HCT116 (cell line): ENCODE measurements around the gene KRT15. TPM values are rescaled to one million over a fixed set of nuclear protein-coding genes. Genes with fewer than 3 reads are reported as not detected.

ENCODE experiments used
- ATAC-seq: fragments of 200-7000 bp; cut with Tn5 transposase; 2 replicates; pipeline ENCODE4 v1.9.1; 2020; ENCODE audit warnings: mild to moderate bottlenecking, moderate library complexity
- BruUV-seq: library from RNA; stranded (reverse); fragments of 400-500 nt; replicated peaks from 2 replicates; lab custom pipeline; 2021; lab: Mats Ljungman, UMichigan
- CTCF ChIA-PET: fragments of 300-600 bp; sonication (Branson Sonifier 250); formaldehyde crosslinking; loops from one replicate; lab custom pipeline; 2021; ENCODE audit warnings: antibody characterized with exemption; lab: Charles Lee
- POLR2A ChIA-PET: fragments of 300-600, 350-600 bp; sonication (Branson Sonifier 250); formaldehyde crosslinking; loops from one replicate; lab custom pipeline; 2021; ENCODE audit warnings: antibody characterized with exemption; lab: Charles Lee
- RAD21 ChIA-PET, 2 experiments: fragments of 300-600 bp; sonication (Branson Sonifier 250); formaldehyde crosslinking; loops; one replicate each; lab custom pipeline; 2023; ENCODE audit warnings: low total read pairs in 2 of 2; ENCODE audit not compliant: uncharacterized antibody in 2 of 2, unreplicated experiment in 2 of 2, low non-redundant PET in 1 of 2; lab: Charles Lee
- DNase-seq: peaks from one replicate; pipeline ENCODE4 v3.0.0-alpha.2; 2010; ENCODE audit warnings: low read depth, low spot score
- H2AFZ ChIP-seq: fragments of 200-600 bp; shearing (Covaris generic), sonication (generic); 2 replicates; pipeline ENCODE4 v1.6.1; 2017; ENCODE audit warnings: low read depth, mixed run types, mixed read lengths, antibody characterized with exemption, low read length; ENCODE audit not compliant: poor library complexity, severe bottlenecking
- H3K27ac ChIP-seq: 2 replicates; pipeline ENCODE4 v1.5.1; 2012; ENCODE audit warnings: low read depth, low read length
- H3K27me3 ChIP-seq: fragments of 200-600 bp; sonication (generic); 2 replicates; pipeline ENCODE4 v1.6.1; 2016; ENCODE audit warnings: mixed run types, low read length, mixed read lengths; ENCODE audit not compliant: insufficient read depth
- H3K36me3 ChIP-seq, 2 experiments: fragments of 200-500 bp in 1 of 2; fragments of 200-600 bp in 1 of 2; sonication (Bioruptor generic) in 1 of 2; sonication (generic) in 1 of 2; 2 replicates each; pipeline versions ENCODE4 v1.5.1 to v1.6.1; 2014 to 2016; ENCODE audit warnings: low read length in 2 of 2, inconsistent platforms in 1 of 2, mixed read lengths in 1 of 2, mixed run types in 1 of 2; ENCODE audit not compliant: insufficient read depth in 2 of 2, control insufficient read depth in 1 of 2
- H3K4me1 ChIP-seq, 2 experiments: fragments of 200-600 bp in 1 of 2; sonication (generic) in 1 of 2; 2 replicates each; pipeline versions ENCODE4 v1.5.1 to v1.6.1; 2012 to 2017; ENCODE audit warnings: low read length in 2 of 2, inconsistent platforms in 1 of 2, mild to moderate bottlenecking in 1 of 2, mixed read lengths in 1 of 2, mixed run types in 1 of 2, moderate library complexity in 1 of 2; ENCODE audit not compliant: insufficient read depth in 2 of 2, control insufficient read depth in 1 of 2
- H3K4me2 ChIP-seq: fragments of 200-600 bp; sonication (generic); 2 replicates; pipeline ENCODE4 v1.6.1; 2017; ENCODE audit warnings: mixed run types, low read length, mixed read lengths
- H3K4me3 ChIP-seq, 2 experiments: fragments of 200-600 bp in 1 of 2; sonication (generic) in 1 of 2; replicated peaks in 1 of 2; 2 replicates each; pipeline ENCODE4 v1.5.1; 2011 to 2016; ENCODE audit warnings: low read length in 2 of 2, control low read depth in 1 of 2, low read depth in 1 of 2, mild to moderate bottlenecking in 1 of 2, mixed read lengths in 1 of 2, mixed run types in 1 of 2
- H3K79me2 ChIP-seq: fragments of 200-600 bp; sonication (generic); 2 replicates; pipeline ENCODE4 v1.6.1; 2017; ENCODE audit warnings: mild to moderate bottlenecking, mixed run types, low read length, moderate library complexity, mixed read lengths; ENCODE audit not compliant: insufficient read depth
- H3K9ac ChIP-seq: fragments of 200-600 bp; sonication (generic); 2 replicates; pipeline ENCODE4 v1.6.1; 2016; ENCODE audit warnings: low read length, mixed read lengths
- H3K9me2 ChIP-seq: fragments of 200-600 bp; sonication (generic), shearing (Covaris generic); 2 replicates; pipeline ENCODE4 v1.6.1; 2017; ENCODE audit warnings: mixed run types, mild to moderate bottlenecking, moderate library complexity; ENCODE audit not compliant: insufficient read depth
- H3K9me3 ChIP-seq, 2 experiments: fragments of 200-500 bp in 1 of 2; fragments of 200-600 bp in 1 of 2; sonication (Bioruptor generic) in 1 of 2; sonication (generic) in 1 of 2; 2 replicates each; pipeline ENCODE4 v1.6.1; 2014 to 2017; ENCODE audit warnings: low read length in 2 of 2, mixed read lengths in 2 of 2, inconsistent platforms in 1 of 2, low read depth in 1 of 2, mild to moderate bottlenecking in 1 of 2, mixed run types in 1 of 2, moderate library complexity in 1 of 2; ENCODE audit not compliant: control insufficient read depth in 1 of 2, insufficient read depth in 1 of 2
- H4K20me1 ChIP-seq: fragments of 200-600 bp; sonication (generic), shearing (Covaris generic); 2 replicates; pipeline ENCODE4 v1.6.1; 2017; ENCODE audit warnings: mixed run types, mild to moderate bottlenecking, moderate library complexity; ENCODE audit not compliant: insufficient read depth
- CBX3 ChIP-seq: IDR thresholded peaks from 2 replicates; pipeline ENCODE4 v1.6.1; 2012; ENCODE audit warnings: low read depth
- CEBPB ChIP-seq: IDR thresholded peaks from 2 replicates; pipeline ENCODE4 v1.6.1; 2012; ENCODE audit warnings: low read depth
- EGR1 ChIP-seq: IDR thresholded peaks from 2 replicates; pipeline ENCODE4 v1.6.1; 2012; ENCODE audit warnings: low read depth
- FOSL1 ChIP-seq: IDR thresholded peaks from 2 replicates; pipeline ENCODE4 v1.6.1; 2012; ENCODE audit warnings: low read depth
- JUND ChIP-seq: IDR thresholded peaks from 2 replicates; pipeline ENCODE4 v1.6.1; 2012
- POLR2A ChIP-seq: IDR thresholded peaks from 2 replicates; pipeline ENCODE4 v1.7.0; 2011; ENCODE audit warnings: borderline replicate concordance; ENCODE audit not compliant: insufficient read depth, insufficient read length; ENCODE audit errors: extremely low read depth
- RAD21 ChIP-seq: IDR thresholded peaks from 2 replicates; pipeline ENCODE4 v1.6.1; 2012; ENCODE audit warnings: low read depth, mild to moderate bottlenecking
- SIN3A ChIP-seq: IDR thresholded peaks from 2 replicates; pipeline ENCODE4 v1.6.1; 2012; ENCODE audit warnings: low read depth
- SP1 ChIP-seq: IDR thresholded peaks from 2 replicates; pipeline ENCODE4 v1.6.1; 2012; ENCODE audit warnings: low read depth
- SRF ChIP-seq: IDR thresholded peaks from 2 replicates; pipeline ENCODE4 v1.6.1; 2012; ENCODE audit warnings: low read depth
- TCF7L2 ChIP-seq: IDR thresholded peaks from 2 replicates; pipeline ENCODE4 v1.7.0; 2011; ENCODE audit warnings: borderline replicate concordance, inconsistent platforms; ENCODE audit not compliant: insufficient read depth, insufficient read length; ENCODE audit errors: extremely low read depth
- ZFX ChIP-seq: fragments of 450-650 bp; IDR thresholded peaks from 2 replicates; pipeline ENCODE4 v1.6.1; 2017
- ZNF274 ChIP-seq: fragments of 200-500 bp; sonication (Bioruptor generic); IDR thresholded peaks from 2 replicates; pipeline ENCODE4 v1.6.1; 2014; ENCODE audit warnings: mild to moderate bottlenecking, low read depth, low read length, inconsistent platforms
- intact Hi-C: fragments of 100-400 bp; cut with micrococcal nuclease; formaldehyde crosslinking; loops from 2 replicates; pipeline ENCODE4 v1.10.0; 2022
- total RNA-seq: library from RNA; stranded (reverse); gene quantifications from one replicate; pipeline ENCODE4 v1.2.1, GENCODE V29; 2021; ENCODE audit not compliant: unreplicated experiment
- TF ChIP-seq, protein P1 (sequence below): IDR thresholded peaks from 2 replicates; pipeline ENCODE4 v1.6.1; 2012; ENCODE audit warnings: low read depth
- TF ChIP-seq, protein P2 (sequence below): IDR thresholded peaks from 2 replicates; pipeline ENCODE4 v1.6.1; 2012
- TF ChIP-seq, protein P3 (sequence below): IDR thresholded peaks from 2 replicates; pipeline ENCODE4 v1.6.1; 2012
- TF ChIP-seq, protein P4 (sequence below), 3 experiments: fragments of 200-600 bp in 1 of 3; sonication (generic) in 1 of 3; IDR thresholded peaks in 2 of 3; conservative IDR thresholded peaks in 1 of 3; 2 replicates each; pipeline ENCODE4 v1.5.1; 2012 to 2017; ENCODE audit warnings: low read depth in 2 of 3, low read length in 2 of 3, antibody characterized with exemption in 1 of 3, borderline replicate concordance in 1 of 3, control low read depth in 1 of 3, mild to moderate bottlenecking in 1 of 3, mixed read lengths in 1 of 3, mixed run types in 1 of 3, moderate library complexity in 1 of 3; ENCODE audit not compliant: insufficient read depth in 1 of 3
- TF ChIP-seq, protein P5 (sequence below): IDR thresholded peaks from 2 replicates; pipeline ENCODE4 v1.6.1; 2011; ENCODE audit warnings: mild to moderate bottlenecking, low read length, moderate library complexity; ENCODE audit not compliant: insufficient replicate concordance; ENCODE audit errors: extremely low read depth

KRT15 gene
- total RNA-seq, 1 experiment from 2014 or later, result 37.1 TPM

DNA sequence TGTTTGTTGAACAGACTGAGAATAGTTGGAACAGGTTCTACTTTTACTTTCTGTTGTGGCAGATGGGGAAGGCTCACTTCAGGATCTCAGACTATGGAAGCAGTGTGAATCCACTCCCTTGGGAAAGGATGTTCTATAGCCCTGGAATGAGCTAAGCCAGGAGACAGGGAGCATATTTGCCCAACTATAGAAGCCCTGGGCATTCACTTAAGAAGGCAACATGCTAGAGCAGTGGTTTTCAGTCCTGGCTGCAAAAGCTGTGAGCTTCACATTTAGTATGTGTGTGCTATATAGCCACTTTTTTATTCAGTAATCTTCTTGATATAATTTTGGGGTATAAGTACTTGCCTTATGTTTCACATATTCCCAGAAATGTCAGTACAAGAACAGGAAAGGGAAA is 50.3 kb downstream of the KRT15 start (continued):
- TF ChIP-seq, protein P1, sequence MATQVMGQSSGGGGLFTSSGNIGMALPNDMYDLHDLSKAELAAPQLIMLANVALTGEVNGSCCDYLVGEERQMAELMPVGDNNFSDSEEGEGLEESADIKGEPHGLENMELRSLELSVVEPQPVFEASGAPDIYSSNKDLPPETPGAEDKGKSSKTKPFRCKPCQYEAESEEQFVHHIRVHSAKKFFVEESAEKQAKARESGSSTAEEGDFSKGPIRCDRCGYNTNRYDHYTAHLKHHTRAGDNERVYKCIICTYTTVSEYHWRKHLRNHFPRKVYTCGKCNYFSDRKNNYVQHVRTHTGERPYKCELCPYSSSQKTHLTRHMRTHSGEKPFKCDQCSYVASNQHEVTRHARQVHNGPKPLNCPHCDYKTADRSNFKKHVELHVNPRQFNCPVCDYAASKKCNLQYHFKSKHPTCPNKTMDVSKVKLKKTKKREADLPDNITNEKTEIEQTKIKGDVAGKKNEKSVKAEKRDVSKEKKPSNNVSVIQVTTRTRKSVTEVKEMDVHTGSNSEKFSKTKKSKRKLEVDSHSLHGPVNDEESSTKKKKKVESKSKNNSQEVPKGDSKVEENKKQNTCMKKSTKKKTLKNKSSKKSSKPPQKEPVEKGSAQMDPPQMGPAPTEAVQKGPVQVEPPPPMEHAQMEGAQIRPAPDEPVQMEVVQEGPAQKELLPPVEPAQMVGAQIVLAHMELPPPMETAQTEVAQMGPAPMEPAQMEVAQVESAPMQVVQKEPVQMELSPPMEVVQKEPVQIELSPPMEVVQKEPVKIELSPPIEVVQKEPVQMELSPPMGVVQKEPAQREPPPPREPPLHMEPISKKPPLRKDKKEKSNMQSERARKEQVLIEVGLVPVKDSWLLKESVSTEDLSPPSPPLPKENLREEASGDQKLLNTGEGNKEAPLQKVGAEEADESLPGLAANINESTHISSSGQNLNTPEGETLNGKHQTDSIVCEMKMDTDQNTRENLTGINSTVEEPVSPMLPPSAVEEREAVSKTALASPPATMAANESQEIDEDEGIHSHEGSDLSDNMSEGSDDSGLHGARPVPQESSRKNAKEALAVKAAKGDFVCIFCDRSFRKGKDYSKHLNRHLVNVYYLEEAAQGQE, result no peak
- no peak for TF ChIP-seq ZNF274
- TF ChIP-seq, protein P2, sequence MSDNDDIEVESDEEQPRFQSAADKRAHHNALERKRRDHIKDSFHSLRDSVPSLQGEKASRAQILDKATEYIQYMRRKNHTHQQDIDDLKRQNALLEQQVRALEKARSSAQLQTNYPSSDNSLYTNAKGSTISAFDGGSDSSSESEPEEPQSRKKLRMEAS, result no peak

DNA sequence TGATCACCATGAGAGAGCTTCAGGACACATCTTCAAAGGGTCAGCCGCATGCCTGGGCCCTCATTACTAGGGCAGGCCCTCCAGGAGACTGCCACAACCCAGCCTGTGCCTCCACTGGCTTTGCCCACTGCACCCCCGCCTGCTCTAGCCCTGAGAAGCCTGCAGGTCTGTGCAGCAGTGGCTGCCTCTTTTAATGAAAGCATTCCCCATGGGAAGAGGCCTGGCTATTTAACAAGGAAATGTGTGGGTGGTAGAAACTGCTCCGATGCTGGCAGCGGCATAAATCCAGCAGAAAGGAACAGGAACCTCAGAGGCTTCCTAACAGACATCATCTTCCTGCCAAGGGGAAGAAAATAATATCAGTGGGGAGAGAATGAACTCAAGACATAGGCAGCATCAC is 51.1 kb downstream of the KRT15 start:
- no peaks in the 10 kb centered on the region for H3K9me2 ChIP-seq
- RAD21 ChIA-PET, result no interaction called here
- CTCF ChIA-PET, result no interaction called here
- no peak overlapping the region for H2AFZ ChIP-seq
- no peak overlapping the region for H3K27ac ChIP-seq
- POLR2A ChIA-PET, result no interaction called here
- intact Hi-C loops, result no loop called here
- no peak overlapping the region for H3K9ac ChIP-seq
- TF ChIP-seq FOSL1 (no peak), ZFX (no peak), CBX3 (no peak), ZNF274 (no peak), CEBPB (no peak), SIN3A (no peak), SP1 (no peak), POLR2A (no peak), TCF7L2 (no peak), EGR1 (no peak), RAD21 (no peak), JUND (no peak), SRF (no peak)
- TF ChIP-seq, protein P3, sequence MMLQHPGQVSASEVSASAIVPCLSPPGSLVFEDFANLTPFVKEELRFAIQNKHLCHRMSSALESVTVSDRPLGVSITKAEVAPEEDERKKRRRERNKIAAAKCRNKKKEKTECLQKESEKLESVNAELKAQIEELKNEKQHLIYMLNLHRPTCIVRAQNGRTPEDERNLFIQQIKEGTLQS, result no peak
- TF ChIP-seq, protein P4, sequence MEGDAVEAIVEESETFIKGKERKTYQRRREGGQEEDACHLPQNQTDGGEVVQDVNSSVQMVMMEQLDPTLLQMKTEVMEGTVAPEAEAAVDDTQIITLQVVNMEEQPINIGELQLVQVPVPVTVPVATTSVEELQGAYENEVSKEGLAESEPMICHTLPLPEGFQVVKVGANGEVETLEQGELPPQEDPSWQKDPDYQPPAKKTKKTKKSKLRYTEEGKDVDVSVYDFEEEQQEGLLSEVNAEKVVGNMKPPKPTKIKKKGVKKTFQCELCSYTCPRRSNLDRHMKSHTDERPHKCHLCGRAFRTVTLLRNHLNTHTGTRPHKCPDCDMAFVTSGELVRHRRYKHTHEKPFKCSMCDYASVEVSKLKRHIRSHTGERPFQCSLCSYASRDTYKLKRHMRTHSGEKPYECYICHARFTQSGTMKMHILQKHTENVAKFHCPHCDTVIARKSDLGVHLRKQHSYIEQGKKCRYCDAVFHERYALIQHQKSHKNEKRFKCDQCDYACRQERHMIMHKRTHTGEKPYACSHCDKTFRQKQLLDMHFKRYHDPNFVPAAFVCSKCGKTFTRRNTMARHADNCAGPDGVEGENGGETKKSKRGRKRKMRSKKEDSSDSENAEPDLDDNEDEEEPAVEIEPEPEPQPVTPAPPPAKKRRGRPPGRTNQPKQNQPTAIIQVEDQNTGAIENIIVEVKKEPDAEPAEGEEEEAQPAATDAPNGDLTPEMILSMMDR (IDR thresholded peaks at IDR 0.05 in 2 of 3, conservative IDR thresholded peaks at IDR 0.05 in 1 of 3; ENCODE audit: borderline replicate concordance in 1 of 3, insufficient read depth in 1 of 3, low read depth in 2 of 3, low read length in 2 of 3), result no peak
- TF ChIP-seq, protein P2, result no peak
- TF ChIP-seq, protein P5, sequence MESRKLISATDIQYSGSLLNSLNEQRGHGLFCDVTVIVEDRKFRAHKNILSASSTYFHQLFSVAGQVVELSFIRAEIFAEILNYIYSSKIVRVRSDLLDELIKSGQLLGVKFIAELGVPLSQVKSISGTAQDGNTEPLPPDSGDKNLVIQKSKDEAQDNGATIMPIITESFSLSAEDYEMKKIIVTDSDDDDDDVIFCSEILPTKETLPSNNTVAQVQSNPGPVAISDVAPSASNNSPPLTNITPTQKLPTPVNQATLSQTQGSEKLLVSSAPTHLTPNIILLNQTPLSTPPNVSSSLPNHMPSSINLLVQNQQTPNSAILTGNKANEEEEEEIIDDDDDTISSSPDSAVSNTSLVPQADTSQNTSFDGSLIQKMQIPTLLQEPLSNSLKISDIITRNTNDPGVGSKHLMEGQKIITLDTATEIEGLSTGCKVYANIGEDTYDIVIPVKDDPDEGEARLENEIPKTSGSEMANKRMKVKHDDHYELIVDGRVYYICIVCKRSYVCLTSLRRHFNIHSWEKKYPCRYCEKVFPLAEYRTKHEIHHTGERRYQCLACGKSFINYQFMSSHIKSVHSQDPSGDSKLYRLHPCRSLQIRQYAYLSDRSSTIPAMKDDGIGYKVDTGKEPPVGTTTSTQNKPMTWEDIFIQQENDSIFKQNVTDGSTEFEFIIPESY, result no peak
- no peak for DNase-seq
- no peaks in the 10 kb centered on the region for H4K20me1 ChIP-seq
- no peak for ATAC-seq
- H3K79me2 ChIP-seq, result no peaks in the 10 kb centered on the region
- H3K4me3 ChIP-seq, result no peak overlapping the region
- H3K4me2 ChIP-seq, result no peak overlapping the region
- H3K4me1 ChIP-seq, result peaks cover 15 to 26% of the 10 kb centered on the region in 2 experiments
- H3K27me3 ChIP-seq, result no peaks in the 10 kb centered on the region
- peaks cover 3 to 7% of the 10 kb centered on the region in 2 experiments; a peak in 1 of 4 replicates for H3K9me3 ChIP-seq
- no peaks in the 10 kb centered on the region for H3K36me3 ChIP-seq
- no TSS peak for BruUV-seq
